GM12878 (cell line): Measurements from ENCODE around the gene ETV6. TPM values are rescaled to one million over a fixed set of nuclear protein-coding genes. Genes with fewer than 3 reads are reported as not detected.

ENCODE experiments used
- BACH1 ChIP-seq: fragments of 450-650 bp; IDR thresholded peaks from 2 replicates; pipeline ENCODE4 v1.6.1; 2017; ENCODE audit warnings: mild to moderate bottlenecking, borderline replicate concordance
- DPF2 ChIP-seq: fragments of 450-650 bp; IDR thresholded peaks from 2 replicates; pipeline ENCODE4 v1.6.1; 2017; ENCODE audit warnings: mild to moderate bottlenecking
- E2F4 ChIP-seq: IDR thresholded peaks from 2 replicates; pipeline ENCODE4 v1.6.1; 2012; ENCODE audit warnings: low read depth, low read length, improper control_type of control experiment
- EED ChIP-seq: sonication (generic); IDR thresholded peaks from 2 replicates; pipeline ENCODE4 v1.6.1; 2016; ENCODE audit warnings: antibody characterized with exemption, low read depth
- GABPA ChIP-seq: IDR thresholded peaks from 2 replicates; pipeline ENCODE4 v1.6.1; 2014; ENCODE audit warnings: antibody characterized with exemption, low read depth, mild to moderate bottlenecking, inconsistent platforms
- JUND ChIP-seq: IDR thresholded peaks from 2 replicates; pipeline ENCODE4 v1.6.1; 2012; ENCODE audit warnings: low read depth, mild to moderate bottlenecking, low read length, improper control_type of control experiment, moderate library complexity
- PAX8 ChIP-seq: fragments of 450-650 bp; IDR thresholded peaks from 2 replicates; pipeline ENCODE4 v1.6.1; 2017; ENCODE audit warnings: mild to moderate bottlenecking, moderate library complexity
- SMAD1 ChIP-seq: fragments of 450-650 bp; IDR thresholded peaks from 2 replicates; pipeline ENCODE4 v1.6.1; 2018; ENCODE audit warnings: mild to moderate bottlenecking, low read depth; ENCODE audit not compliant: partially characterized antibody
- YBX1 ChIP-seq: fragments of 450-650 bp; IDR thresholded peaks from 2 replicates; pipeline ENCODE4 v1.6.1; 2016; ENCODE audit warnings: antibody characterized with exemption
- ZNF687 ChIP-seq: fragments of 450-650 bp; IDR thresholded peaks from 2 replicates; pipeline ENCODE4 v1.6.1; 2017; ENCODE audit warnings: mild to moderate bottlenecking, moderate library complexity
- polyA plus RNA-seq, 11 experiments: library from polyadenylated mRNA; depleted of rRNA in 4 of 11; unstranded in 6 of 11; stranded (reverse) in 5 of 11; fragments of >200 nt; fragmentation: Nextera tagmentation in 4 of 11; fragmentation: Illumina TruSeq in 1 of 11; extraction: Ambion mirVana in 4 of 11; extraction: Trizol in 1 of 11; gene quantifications; 1 replicate in 1 of 11; 2 replicates in 10 of 11; pipeline versions ENCODE4 v1.2.1 to v1.2.3, GENCODE V29; 2011 to 2016; ENCODE audit warnings: inconsistent platforms in 2 of 11, missing spikeins in 2 of 11, low read depth in 1 of 11
- total RNA-seq, 4 experiments: library from RNA; depleted of rRNA in 3 of 4; stranded (reverse); fragments of >200 nt in 3 of 4; fragmentation: Illumina TruSeq in 1 of 4; extraction: Trizol in 1 of 4; gene quantifications; 2 replicates each; pipeline versions ENCODE4 v1.2.1 to v1.2.3, GENCODE V29; 2013 to 2021
- TF ChIP-seq, protein P1 (sequence below): fragments of 150-350 bp; IDR thresholded peaks from 2 replicates; pipeline ENCODE4 v1.6.1; 2014; ENCODE audit warnings: mild to moderate bottlenecking, low read depth, low read length

The ETV6 gene
- total and polyA plus RNA-seq, 10 of the 15 experiments (the other 5 are each of a cell fraction or from before 2014, with no cell fraction given) = 6.6 to 74.8 (median 24.6) TPM

DNA sequence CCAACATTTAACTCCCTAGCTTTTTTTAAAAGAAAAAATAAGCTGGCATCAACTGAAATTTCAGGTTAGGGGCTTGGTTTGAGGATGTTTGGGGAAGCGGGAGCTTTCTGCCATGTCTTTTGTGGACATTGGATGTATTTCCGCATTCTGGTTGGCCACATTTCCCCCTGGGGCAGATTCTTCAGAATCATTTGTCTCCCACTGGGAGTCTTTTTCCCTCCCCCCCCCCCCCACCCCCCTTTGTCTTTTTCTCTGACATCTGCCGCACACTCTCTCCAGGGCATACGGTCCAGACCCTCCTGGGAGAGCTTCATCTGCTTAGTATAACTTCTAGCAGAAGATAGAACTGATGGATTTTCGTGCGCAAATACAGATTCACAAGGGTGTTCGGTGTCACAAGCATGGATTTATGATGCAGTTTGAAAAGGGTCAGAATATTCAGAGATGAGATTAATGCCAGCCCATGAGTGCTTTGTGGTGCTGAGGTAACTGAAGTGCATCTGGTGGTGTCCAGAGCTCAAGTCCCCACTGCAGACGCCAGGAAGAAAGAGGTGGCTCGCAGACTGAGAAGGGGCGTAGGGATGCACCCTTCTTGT lies 40.2 kb downstream of the ETV6 start (continued):
- no peak for TF ChIP-seq SMAD1
- no peak for TF ChIP-seq DPF2
- TF ChIP-seq JUND = no peak
- no peak for TF ChIP-seq BACH1
- TF ChIP-seq GABPA = no peak
- no peak for TF ChIP-seq EED
- TF ChIP-seq E2F4 = no peak
- TF ChIP-seq YBX1 = no peak
- TF ChIP-seq, protein P1, sequence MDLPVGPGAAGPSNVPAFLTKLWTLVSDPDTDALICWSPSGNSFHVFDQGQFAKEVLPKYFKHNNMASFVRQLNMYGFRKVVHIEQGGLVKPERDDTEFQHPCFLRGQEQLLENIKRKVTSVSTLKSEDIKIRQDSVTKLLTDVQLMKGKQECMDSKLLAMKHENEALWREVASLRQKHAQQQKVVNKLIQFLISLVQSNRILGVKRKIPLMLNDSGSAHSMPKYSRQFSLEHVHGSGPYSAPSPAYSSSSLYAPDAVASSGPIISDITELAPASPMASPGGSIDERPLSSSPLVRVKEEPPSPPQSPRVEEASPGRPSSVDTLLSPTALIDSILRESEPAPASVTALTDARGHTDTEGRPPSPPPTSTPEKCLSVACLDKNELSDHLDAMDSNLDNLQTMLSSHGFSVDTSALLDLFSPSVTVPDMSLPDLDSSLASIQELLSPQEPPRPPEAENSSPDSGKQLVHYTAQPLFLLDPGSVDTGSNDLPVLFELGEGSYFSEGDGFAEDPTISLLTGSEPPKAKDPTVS = no peak
- TF ChIP-seq PAX8 = no peak
- TF ChIP-seq ZNF687 = no peak
- TF ChIP-seq, all 136 proteins: peak for 0
